Gastrocnemius medialis (tissue), 4 donors: ENCODE data around the gene DNM2.

Experiments
- POLR2A ChIP-seq, 2 donors: fragments of 450-650 bp; IDR thresholded peaks; one replicate each; pipeline ENCODE4 v1.6.1; 2017; ENCODE audit warnings: antibody characterized with exemption in 2 of 2, mild to moderate bottlenecking in 2 of 2, moderate library complexity in 2 of 2
- TF ChIP-seq, protein P1 (sequence below), 5 experiments: fragments of 450-650 bp in 3 of 5; fragments of 200-600 bp in 2 of 5; sonication (generic) in 2 of 5; IDR thresholded peaks in 4 of 5; conservative IDR thresholded peaks in 1 of 5; 1 replicate in 4 of 5; 2 replicates in 1 of 5; pipeline ENCODE4 v1.5.1; 2016 to 2019; ENCODE audit warnings: antibody characterized with exemption in 5 of 5, mild to moderate bottlenecking in 3 of 5, moderate library complexity in 3 of 5

DNA sequence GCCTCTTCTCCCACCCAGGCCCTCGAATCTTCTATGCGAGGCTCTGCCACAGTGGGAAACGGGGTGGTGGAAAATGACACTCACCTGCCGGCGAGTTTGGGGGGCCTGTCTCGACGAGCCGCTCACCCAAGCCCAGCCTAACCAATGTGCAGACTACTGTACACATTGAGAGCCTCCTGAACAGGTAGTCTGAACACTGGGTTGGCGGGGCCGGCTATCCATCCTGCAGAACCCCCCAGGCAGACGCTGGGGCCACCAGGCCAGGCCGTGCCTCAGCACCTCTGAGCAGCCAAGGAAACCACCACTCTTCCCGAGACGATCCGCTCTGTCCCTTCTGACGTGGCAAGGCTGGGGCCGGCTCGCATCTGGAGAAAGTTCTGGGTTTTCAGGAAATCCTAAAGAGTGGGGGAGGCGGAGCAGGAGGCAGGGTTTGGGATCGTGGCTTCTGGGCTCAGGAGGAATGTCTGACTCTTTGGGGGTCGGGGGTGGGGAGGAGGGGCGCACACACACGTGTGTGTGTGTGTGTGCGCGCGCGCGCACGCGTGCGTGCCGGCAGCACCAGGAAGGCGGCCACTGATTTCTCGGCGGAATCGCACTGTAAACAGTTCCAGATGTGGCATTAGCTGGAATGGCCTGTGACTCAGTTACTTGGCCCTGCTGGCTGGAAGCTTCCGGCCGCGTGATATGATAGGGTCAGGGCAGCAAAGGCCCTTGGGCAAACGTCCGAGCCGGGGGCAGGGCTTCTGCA, 99.6 kb downstream of the DNM2 start:
- no peak for TF ChIP-seq POLR2A (IDR thresholded peaks at IDR 0.05)
- TF ChIP-seq, protein P1, sequence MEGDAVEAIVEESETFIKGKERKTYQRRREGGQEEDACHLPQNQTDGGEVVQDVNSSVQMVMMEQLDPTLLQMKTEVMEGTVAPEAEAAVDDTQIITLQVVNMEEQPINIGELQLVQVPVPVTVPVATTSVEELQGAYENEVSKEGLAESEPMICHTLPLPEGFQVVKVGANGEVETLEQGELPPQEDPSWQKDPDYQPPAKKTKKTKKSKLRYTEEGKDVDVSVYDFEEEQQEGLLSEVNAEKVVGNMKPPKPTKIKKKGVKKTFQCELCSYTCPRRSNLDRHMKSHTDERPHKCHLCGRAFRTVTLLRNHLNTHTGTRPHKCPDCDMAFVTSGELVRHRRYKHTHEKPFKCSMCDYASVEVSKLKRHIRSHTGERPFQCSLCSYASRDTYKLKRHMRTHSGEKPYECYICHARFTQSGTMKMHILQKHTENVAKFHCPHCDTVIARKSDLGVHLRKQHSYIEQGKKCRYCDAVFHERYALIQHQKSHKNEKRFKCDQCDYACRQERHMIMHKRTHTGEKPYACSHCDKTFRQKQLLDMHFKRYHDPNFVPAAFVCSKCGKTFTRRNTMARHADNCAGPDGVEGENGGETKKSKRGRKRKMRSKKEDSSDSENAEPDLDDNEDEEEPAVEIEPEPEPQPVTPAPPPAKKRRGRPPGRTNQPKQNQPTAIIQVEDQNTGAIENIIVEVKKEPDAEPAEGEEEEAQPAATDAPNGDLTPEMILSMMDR (IDR thresholded peaks at IDR 0.05 in 4 of 5, conservative IDR thresholded peaks at IDR 0.05 in 1 of 5): no peak
